ENCODE results near the gene ABCA1. TPM values are rescaled to one million over a fixed set of nuclear protein-coding genes. Genes with fewer than 3 reads are reported as not detected.

Gene ABCA1
- total RNA-seq, 2 donors from 2014 or later = 11.2 to 17.8 TPM

DNA sequence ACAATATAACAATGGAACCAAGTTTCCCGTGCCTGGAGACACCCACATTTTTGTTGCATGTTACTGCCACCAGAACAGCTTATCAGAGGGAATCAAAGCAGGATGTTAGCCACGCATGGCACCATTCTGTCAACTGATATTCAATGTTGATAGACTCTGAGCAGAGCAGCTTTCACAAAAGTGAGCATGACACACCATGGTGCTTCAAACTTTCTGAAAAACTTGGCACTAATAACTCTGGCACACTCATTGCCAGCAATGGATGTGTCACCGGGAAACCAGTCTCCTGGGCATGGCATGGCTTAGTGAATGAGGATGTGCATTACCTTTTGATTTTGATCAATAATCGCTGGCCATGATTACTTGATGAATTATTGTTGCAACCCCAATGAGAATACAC, 144.4 kb downstream of the ABCA1 start:
- intact Hi-C loops (cut with DNase I) = no loop called here
- no peak overlapping the region for H3K27ac ChIP-seq
- H3K4me1 ChIP-seq = no peaks in the 10 kb centered on the region
- no peaks in the 10 kb centered on the region for H3K27me3 ChIP-seq
- TF ChIP-seq, protein P1, sequence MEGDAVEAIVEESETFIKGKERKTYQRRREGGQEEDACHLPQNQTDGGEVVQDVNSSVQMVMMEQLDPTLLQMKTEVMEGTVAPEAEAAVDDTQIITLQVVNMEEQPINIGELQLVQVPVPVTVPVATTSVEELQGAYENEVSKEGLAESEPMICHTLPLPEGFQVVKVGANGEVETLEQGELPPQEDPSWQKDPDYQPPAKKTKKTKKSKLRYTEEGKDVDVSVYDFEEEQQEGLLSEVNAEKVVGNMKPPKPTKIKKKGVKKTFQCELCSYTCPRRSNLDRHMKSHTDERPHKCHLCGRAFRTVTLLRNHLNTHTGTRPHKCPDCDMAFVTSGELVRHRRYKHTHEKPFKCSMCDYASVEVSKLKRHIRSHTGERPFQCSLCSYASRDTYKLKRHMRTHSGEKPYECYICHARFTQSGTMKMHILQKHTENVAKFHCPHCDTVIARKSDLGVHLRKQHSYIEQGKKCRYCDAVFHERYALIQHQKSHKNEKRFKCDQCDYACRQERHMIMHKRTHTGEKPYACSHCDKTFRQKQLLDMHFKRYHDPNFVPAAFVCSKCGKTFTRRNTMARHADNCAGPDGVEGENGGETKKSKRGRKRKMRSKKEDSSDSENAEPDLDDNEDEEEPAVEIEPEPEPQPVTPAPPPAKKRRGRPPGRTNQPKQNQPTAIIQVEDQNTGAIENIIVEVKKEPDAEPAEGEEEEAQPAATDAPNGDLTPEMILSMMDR (IDR thresholded peaks at IDR 0.05) = no peak
- no peaks in the 10 kb centered on the region for H3K9me3 ChIP-seq
- no peak for DNase-seq
- no peak overlapping the region for H3K9ac ChIP-seq (ENCODE audit: low read depth in 2 of 2, low read length in 2 of 2)
- no peak overlapping the region for H3K4me3 ChIP-seq
- H3K36me3 ChIP-seq = peaks cover 5% of the 10 kb centered on the region

DNA sequence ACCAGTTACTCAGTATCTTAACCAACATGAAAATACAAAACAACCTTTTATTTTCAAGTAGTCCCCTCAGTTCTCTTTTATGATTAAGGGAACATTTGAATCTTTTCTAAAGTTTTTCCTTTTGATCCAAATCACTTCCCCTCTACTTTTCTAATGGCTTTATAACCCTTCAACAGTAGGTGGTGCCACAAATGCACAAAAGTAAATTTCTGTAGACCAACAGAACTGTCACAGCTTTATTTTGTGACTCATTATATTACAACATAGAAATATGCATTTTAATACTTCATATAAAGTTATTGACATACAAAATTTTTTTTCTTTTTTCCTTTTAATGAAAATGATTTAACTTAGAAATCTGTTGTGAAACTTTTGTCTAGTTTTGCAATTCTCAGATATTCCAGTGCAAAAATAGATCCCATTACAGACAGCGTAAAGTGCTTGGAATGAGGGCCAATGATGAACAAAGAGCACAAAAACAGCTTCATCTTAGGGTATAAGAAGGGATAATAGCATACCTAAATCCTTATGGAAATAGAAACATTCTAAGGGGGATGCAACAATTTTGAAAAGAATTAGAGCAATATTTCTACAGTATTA, 147.1 kb downstream of the ABCA1 start:
- no peaks in the 10 kb centered on the region for H3K36me3 ChIP-seq

DNA sequence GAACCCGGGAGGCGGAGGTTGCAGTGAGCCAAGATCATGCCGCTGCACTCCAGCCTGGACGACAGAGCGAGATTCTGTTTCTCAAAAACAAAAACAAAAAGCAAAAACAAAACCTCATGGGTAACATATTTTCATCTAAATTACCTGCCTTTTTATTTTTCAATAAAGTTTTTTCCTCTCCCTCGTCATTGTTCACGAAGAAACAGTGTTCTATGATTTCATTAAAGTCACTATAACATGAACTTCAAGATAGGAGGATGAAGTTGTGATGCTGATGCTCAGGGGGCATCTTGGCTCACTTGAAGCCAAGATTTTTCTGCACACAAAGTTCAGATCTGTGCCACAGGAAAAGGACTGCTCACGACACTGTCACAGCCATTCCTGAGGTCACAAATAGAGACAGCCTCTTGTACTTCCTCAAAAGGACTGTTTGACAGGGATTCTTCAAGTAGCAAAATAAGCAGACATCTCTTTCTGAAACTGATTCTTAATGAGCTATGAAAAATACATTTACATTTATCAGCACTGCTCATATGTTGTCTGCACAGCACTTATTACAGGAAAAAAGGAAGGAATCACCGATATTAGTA, 147.9 kb downstream of the ABCA1 start:
- Histone ChIP-seq H3K4me3 (no peak overlapping the region), H3K27ac (no peak overlapping the region), H3K9ac (ENCODE audit: low read depth in 2 of 2, low read length in 2 of 2) (no peak overlapping the region), H3K27me3 (no peaks in the 10 kb centered on the region), H3K36me3 (no peaks in the 10 kb centered on the region), H3K9me3 (no peaks in the 10 kb centered on the region), H3K4me1 (no peaks in the 10 kb centered on the region)
- intact Hi-C loops (cut with DNase I) = no loop called here
- no peak for DNase-seq
- TF ChIP-seq, protein P1 (IDR thresholded peaks at IDR 0.05) = no peak

More for the DNA sequence above, 147.1 kb downstream of the ABCA1 start:
- no peak for DNase-seq
- Histone ChIP-seq H3K9me3 (no peaks in the 10 kb centered on the region), H3K27ac (no peak overlapping the region), H3K9ac (ENCODE audit: low read depth in 2 of 2, low read length in 2 of 2) (no peak overlapping the region), H3K4me3 (no peak overlapping the region), H3K27me3 (no peaks in the 10 kb centered on the region), H3K4me1 (no peaks in the 10 kb centered on the region)
- TF ChIP-seq, protein P1 (IDR thresholded peaks at IDR 0.05) = peak; percentile 34
- intact Hi-C loops (cut with DNase I) = no loop called here

DNA sequence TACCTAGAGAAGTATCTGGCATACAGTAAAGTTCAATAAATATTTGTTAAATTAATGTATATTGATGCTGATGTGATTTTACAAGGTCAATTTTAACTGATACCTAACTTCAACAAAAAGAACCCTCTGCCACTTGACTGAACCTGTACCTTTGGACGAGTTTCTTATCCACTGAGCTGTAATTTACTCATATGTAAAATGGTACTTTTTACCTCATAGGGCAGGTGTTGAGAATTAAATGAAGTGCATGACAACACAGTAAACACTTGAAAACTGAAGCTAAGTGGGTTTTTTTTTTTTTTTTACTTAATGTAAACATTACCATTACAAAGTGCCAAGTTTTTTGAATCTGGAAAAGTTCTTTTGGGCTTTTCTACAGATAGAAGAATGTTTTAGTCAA, 148.6 kb downstream of the ABCA1 start:
- Histone ChIP-seq H3K9me3 (no peaks in the 10 kb centered on the region), H3K4me1 (no peaks in the 10 kb centered on the region), H3K27ac (no peak overlapping the region), H3K4me3 (no peak overlapping the region), H3K36me3 (no peaks in the 10 kb centered on the region), H3K27me3 (no peaks in the 10 kb centered on the region), H3K9ac (ENCODE audit: low read depth in 2 of 2, low read length in 2 of 2) (no peak overlapping the region)
- no peak for DNase-seq
- intact Hi-C loops (cut with DNase I) = no loop called here
- TF ChIP-seq, protein P1 (IDR thresholded peaks at IDR 0.05) = no peak

DNA sequence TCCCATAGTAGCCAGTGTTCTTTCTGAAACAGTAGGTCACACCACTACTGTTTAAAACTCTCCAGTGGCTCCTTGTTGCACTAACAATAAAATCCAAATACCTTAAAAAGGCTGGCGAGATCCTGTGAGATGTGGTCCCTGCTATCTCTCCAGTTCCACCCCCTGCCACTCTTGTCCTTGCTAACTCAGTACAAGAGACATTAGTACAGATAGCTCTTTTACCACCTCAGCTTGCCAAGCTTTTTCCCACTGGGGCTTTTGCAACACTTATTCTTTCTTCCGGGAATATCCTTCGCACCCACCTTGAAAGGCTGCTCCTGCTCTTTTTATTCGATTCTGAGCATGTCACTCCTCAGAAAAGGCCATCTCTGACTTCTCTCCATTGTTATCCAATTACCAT, 149.2 kb downstream of the ABCA1 start:
- Histone ChIP-seq H3K4me1 (no peaks in the 10 kb centered on the region), H3K4me3 (no peak overlapping the region), H3K9me3 (no peaks in the 10 kb centered on the region), H3K27me3 (no peaks in the 10 kb centered on the region), H3K9ac (ENCODE audit: low read depth in 2 of 2, low read length in 2 of 2) (no peak overlapping the region), H3K36me3 (no peaks in the 10 kb centered on the region), H3K27ac (no peak overlapping the region)
- intact Hi-C loops (cut with DNase I) = no loop called here
- TF ChIP-seq, protein P1 (IDR thresholded peaks at IDR 0.05) = no peak
- no peak for DNase-seq

Measured in colonic mucosa (tissue), 4 donors.